Endodermal cell (in vitro differentiated cells): ENCODE results near the gene PEAR1. TPM values are rescaled to one million over a fixed set of nuclear protein-coding genes. Genes with fewer than 3 reads are reported as not detected.

Source experiments
- DNase-seq: peaks from one replicate; pipeline ENCODE4 v3.0.0-alpha.2; 2017
- H3K27ac ChIP-seq: 2 replicates; pipeline ENCODE4 v1.5.1; 2013; ENCODE audit warnings: mild to moderate bottlenecking, low read depth, low read length, moderate library complexity
- H3K27me3 ChIP-seq: 2 replicates; pipeline ENCODE4 v1.6.1; 2013; ENCODE audit warnings: mild to moderate bottlenecking, low read length, moderate library complexity; ENCODE audit not compliant: insufficient read depth, control insufficient read depth, poor library complexity, severe bottlenecking
- H3K36me3 ChIP-seq: 2 replicates; pipeline ENCODE4 v1.7.0; 2013; ENCODE audit warnings: mild to moderate bottlenecking, low read length, moderate library complexity; ENCODE audit not compliant: control insufficient read depth, insufficient read depth
- H3K4me1 ChIP-seq: one replicate; pipeline ENCODE4 v1.7.0; 2013; ENCODE audit warnings: low read length; ENCODE audit not compliant: control insufficient read depth, insufficient read depth
- H3K4me3 ChIP-seq: 2 replicates; pipeline ENCODE4 v1.5.1; 2013; ENCODE audit warnings: mild to moderate bottlenecking, low read length, moderate library complexity
- H3K9ac ChIP-seq: 2 replicates; pipeline ENCODE4 v1.6.1; 2013; ENCODE audit warnings: mild to moderate bottlenecking, low read length, moderate library complexity; ENCODE audit not compliant: poor library complexity, severe bottlenecking; ENCODE audit errors: extremely low read depth
- H3K9me3 ChIP-seq: 2 replicates; pipeline ENCODE4 v1.6.1; 2013; ENCODE audit warnings: mild to moderate bottlenecking, low read length, moderate library complexity; ENCODE audit not compliant: control insufficient read depth
- H3K27ac Mint-ChIP-seq: 2 replicates; pipeline ENCODE4 v1.8.0; 2020; ENCODE audit warnings: mixed read lengths
- H3K27me3 Mint-ChIP-seq: 2 replicates; pipeline ENCODE4 v1.8.0; 2021; ENCODE audit warnings: mild to moderate bottlenecking, mixed read lengths; ENCODE audit not compliant: insufficient read depth
- H3K36me3 Mint-ChIP-seq: 2 replicates; pipeline ENCODE4 v1.8.0; 2020; ENCODE audit warnings: low read depth, mixed read lengths
- H3K4me1 Mint-ChIP-seq: 2 replicates; pipeline ENCODE4 v1.8.0; 2020; ENCODE audit warnings: mixed read lengths
- H3K4me3 Mint-ChIP-seq: 2 replicates; pipeline ENCODE4 v1.8.0; 2020; ENCODE audit warnings: mild to moderate bottlenecking, moderate library complexity, mixed read lengths
- H3K9me3 Mint-ChIP-seq: 2 replicates; pipeline ENCODE4 v1.8.0; 2020; ENCODE audit warnings: mild to moderate bottlenecking, mixed read lengths
- WGBS, 2 experiments: methylation state at CpG; one replicate each; pipeline versions ENCODE4 v1.1.5 to v1.1.7; 2013; ENCODE audit warnings: missing lambda C conversion rate in 2 of 2, mixed read lengths in 1 of 2; ENCODE audit not compliant: insufficient coverage in 1 of 2, insufficient read length in 1 of 2; 5-methylcytosine and 5-hydroxymethylcytosine counted together
- total RNA-seq, 2 donors: library from RNA; stranded (reverse); fragmentation: NEBNext Ultra II Directional in 1 of 2; extraction: Animal tissue kit (Norgen Biotek cat#: 25700) in 1 of 2; gene quantifications; 2 replicates in 1 of 2; 3 replicates in 1 of 2; pipeline ENCODE4 v1.2.1, GENCODE V29; 2021
- TF ChIP-seq, protein P1 (sequence below): fragments of 200-600 bp; sonication (generic); conservative IDR thresholded peaks from 2 replicates; pipeline ENCODE4 v1.5.0; 2021; ENCODE audit warnings: antibody characterized with exemption, mild to moderate bottlenecking

The PEAR1 gene
- total RNA-seq, 2 donors from 2014 or later = 0.29 to 0.53 TPM

DNA sequence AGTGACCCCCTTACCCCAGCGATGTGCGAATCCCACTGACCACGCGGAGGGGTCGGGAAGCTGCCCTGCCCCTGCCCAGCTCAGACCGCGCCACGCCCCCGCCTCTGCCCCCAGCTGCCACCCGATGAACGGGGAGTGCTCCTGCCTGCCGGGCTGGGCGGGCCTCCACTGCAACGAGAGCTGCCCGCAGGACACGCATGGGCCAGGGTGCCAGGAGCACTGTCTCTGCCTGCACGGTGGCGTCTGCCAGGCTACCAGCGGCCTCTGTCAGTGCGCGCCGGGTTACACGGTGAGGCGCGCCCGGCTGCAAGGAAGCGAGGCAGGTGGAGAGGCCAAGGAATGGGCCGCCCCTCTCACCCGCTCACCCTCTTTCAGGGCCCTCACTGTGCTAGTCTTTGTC, 15.0 kb downstream of the PEAR1 start:
- no peak for DNase-seq
- Histone ChIP-seq H3K36me3 (no peaks in the 10 kb centered on the region), H3K27ac (no peak overlapping the region), H3K27me3 (no peaks in the 10 kb centered on the region), H3K4me1 (no peaks in the 10 kb centered on the region), H3K9ac (no peak overlapping the region), H3K9me3 (no peaks in the 10 kb centered on the region), H3K4me3 (no peak overlapping the region)
- no peak overlapping the region for H3K4me3 Mint-ChIP-seq
- no peaks in the 10 kb centered on the region for H3K4me1 Mint-ChIP-seq
- no peaks in the 10 kb centered on the region for H3K9me3 Mint-ChIP-seq
- H3K36me3 Mint-ChIP-seq = no peaks in the 10 kb centered on the region
- peaks cover 34% of the 10 kb centered on the region for H3K27me3 Mint-ChIP-seq
- WGBS, 2 experiments = 93 to 94% methylated on average over 18 to 29 of the region's 29 CpGs
- no peak overlapping the region for H3K27ac Mint-ChIP-seq
- TF ChIP-seq, protein P1, sequence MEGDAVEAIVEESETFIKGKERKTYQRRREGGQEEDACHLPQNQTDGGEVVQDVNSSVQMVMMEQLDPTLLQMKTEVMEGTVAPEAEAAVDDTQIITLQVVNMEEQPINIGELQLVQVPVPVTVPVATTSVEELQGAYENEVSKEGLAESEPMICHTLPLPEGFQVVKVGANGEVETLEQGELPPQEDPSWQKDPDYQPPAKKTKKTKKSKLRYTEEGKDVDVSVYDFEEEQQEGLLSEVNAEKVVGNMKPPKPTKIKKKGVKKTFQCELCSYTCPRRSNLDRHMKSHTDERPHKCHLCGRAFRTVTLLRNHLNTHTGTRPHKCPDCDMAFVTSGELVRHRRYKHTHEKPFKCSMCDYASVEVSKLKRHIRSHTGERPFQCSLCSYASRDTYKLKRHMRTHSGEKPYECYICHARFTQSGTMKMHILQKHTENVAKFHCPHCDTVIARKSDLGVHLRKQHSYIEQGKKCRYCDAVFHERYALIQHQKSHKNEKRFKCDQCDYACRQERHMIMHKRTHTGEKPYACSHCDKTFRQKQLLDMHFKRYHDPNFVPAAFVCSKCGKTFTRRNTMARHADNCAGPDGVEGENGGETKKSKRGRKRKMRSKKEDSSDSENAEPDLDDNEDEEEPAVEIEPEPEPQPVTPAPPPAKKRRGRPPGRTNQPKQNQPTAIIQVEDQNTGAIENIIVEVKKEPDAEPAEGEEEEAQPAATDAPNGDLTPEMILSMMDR = no peak

DNA sequence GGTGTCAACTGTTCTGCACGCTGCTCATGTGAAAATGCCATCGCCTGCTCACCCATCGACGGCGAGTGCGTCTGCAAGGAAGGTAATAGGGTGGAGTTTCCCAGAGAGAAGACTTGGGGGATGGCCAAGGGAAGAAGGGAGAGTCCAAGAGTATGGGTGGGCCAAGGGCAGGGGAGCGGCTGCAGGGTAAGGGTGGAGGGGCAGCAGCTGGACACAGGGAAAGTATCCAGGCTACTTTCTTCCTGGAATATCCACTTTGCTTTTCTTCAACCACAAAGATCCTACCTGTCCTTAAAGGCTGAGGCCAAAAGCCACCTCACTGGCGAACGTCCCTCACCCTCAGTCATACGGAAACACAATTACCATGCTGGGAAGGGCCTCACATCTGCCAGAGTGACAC, 15.4 kb downstream of the PEAR1 start:
- no peak overlapping the region for H3K4me3 Mint-ChIP-seq
- H3K9me3 Mint-ChIP-seq = no peaks in the 10 kb centered on the region
- peaks cover 36% of the 10 kb centered on the region for H3K27me3 Mint-ChIP-seq
- Histone ChIP-seq H3K9ac (no peak overlapping the region), H3K27me3 (no peaks in the 10 kb centered on the region), H3K4me1 (no peaks in the 10 kb centered on the region), H3K36me3 (no peaks in the 10 kb centered on the region), H3K4me3 (no peak overlapping the region), H3K9me3 (no peaks in the 10 kb centered on the region), H3K27ac (no peak overlapping the region)
- H3K27ac Mint-ChIP-seq = no peak overlapping the region
- TF ChIP-seq, protein P1 = no peak
- no peaks in the 10 kb centered on the region for H3K36me3 Mint-ChIP-seq
- no peaks in the 10 kb centered on the region for H3K4me1 Mint-ChIP-seq
- 92 to 100% methylated on average over 5 to 10 of the region's 10 CpGs for WGBS, 2 experiments
- DNase-seq = no peak

DNA sequence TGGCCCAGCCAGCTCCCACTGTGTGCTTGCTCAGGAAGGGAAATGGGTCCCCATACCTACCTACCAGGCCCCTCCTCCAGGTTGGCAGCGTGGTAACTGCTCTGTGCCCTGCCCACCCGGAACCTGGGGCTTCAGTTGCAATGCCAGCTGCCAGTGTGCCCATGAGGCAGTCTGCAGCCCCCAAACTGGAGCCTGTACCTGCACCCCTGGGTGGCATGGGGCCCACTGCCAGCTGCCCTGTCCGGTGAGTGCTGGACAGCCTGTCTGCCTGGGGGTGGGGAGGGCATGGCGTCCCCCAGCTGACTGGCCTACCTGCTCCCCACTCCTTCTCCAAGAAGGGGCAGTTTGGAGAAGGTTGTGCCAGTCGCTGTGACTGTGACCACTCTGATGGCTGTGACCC, 16.2 kb downstream of the PEAR1 start:
- 65 to 87% methylated on average over 2 to 5 of the region's 5 CpGs for WGBS, 2 experiments
- TF ChIP-seq, protein P1 = no peak
- no peaks in the 10 kb centered on the region for H3K4me1 Mint-ChIP-seq
- H3K36me3 Mint-ChIP-seq = no peaks in the 10 kb centered on the region
- H3K9me3 Mint-ChIP-seq = no peaks in the 10 kb centered on the region
- H3K4me3 Mint-ChIP-seq = no peak overlapping the region
- H3K27me3 Mint-ChIP-seq = peaks cover 39% of the 10 kb centered on the region
- H3K27ac Mint-ChIP-seq = no peak overlapping the region
- H3K9ac ChIP-seq = no peak overlapping the region
- H3K4me3 ChIP-seq = no peak overlapping the region
- H3K4me1 ChIP-seq = no peaks in the 10 kb centered on the region
- no peaks in the 10 kb centered on the region for H3K36me3 ChIP-seq
- no peaks in the 10 kb centered on the region for H3K9me3 ChIP-seq
- H3K27me3 ChIP-seq = no peaks in the 10 kb centered on the region
- DNase-seq = no peak
- H3K27ac ChIP-seq = no peak overlapping the region
